H1 (cell line): ENCODE measurements around the gene SH3BGRL3. TPM values are rescaled to one million over a fixed set of nuclear protein-coding genes. Genes with fewer than 3 reads are reported as not detected.

Experiments used
- CHD2 ChIP-seq: IDR thresholded peaks from 2 replicates; pipeline ENCODE4 v1.6.1; 2012; ENCODE audit warnings: low read length, improper control_type of control experiment
- CREB1 ChIP-seq: IDR thresholded peaks from 2 replicates; pipeline ENCODE4 v1.6.1; 2012; ENCODE audit warnings: inconsistent platforms
- CTBP2 ChIP-seq: IDR thresholded peaks from 2 replicates; pipeline ENCODE4 v1.7.0; 2011; ENCODE audit warnings: borderline replicate concordance, mild to moderate bottlenecking, moderate library complexity, mixed read lengths, low read length; ENCODE audit not compliant: insufficient read depth, insufficient read length
- EGR1 ChIP-seq: IDR thresholded peaks from 2 replicates; pipeline ENCODE4 v1.6.1; 2011; ENCODE audit warnings: low read depth, low read length, borderline replicate concordance
- GTF2F1 ChIP-seq: IDR thresholded peaks from 2 replicates; pipeline ENCODE4 v1.6.1; 2012; ENCODE audit warnings: low read depth, low read length, improper control_type of control experiment, borderline replicate concordance
- HDAC2 ChIP-seq, 2 experiments: fragments of 300-600 bp in 1 of 2; sonication (generic) in 1 of 2; IDR thresholded peaks; 2 replicates each; pipeline ENCODE4 v1.6.1; 2011 to 2012; ENCODE audit warnings: low read depth in 2 of 2, low read length in 2 of 2, mild to moderate bottlenecking in 2 of 2, moderate library complexity in 2 of 2, borderline replicate concordance in 1 of 2, inconsistent platforms in 1 of 2
- HDAC6 ChIP-seq: IDR thresholded peaks from one replicate; pipeline ENCODE4 v1.7.1; 2012; ENCODE audit warnings: low read depth, mild to moderate bottlenecking, inconsistent platforms, low read length, moderate library complexity
- JUND ChIP-seq: IDR thresholded peaks from 2 replicates; pipeline ENCODE4 v1.6.1; 2011; ENCODE audit warnings: mild to moderate bottlenecking, improper control_type of control experiment, low read length
- KDM1A ChIP-seq: fragments of 200-600, 300-600 bp; sonication (generic); IDR thresholded peaks from 2 replicates; pipeline ENCODE4 v1.7.1; 2016; ENCODE audit warnings: mild to moderate bottlenecking, low read length, borderline replicate concordance
- PHF8 ChIP-seq: fragments of 200-600 bp; sonication (generic); conservative IDR thresholded peaks from 2 replicates; pipeline ENCODE4 v1.7.1; 2012; ENCODE audit warnings: low read depth, mild to moderate bottlenecking, inconsistent platforms, low read length, moderate library complexity
- RAD21 ChIP-seq, 2 experiments: IDR thresholded peaks in 1 of 2; conservative IDR thresholded peaks in 1 of 2; 2 replicates each; pipeline ENCODE4 v1.6.1; 2011; ENCODE audit warnings: low read depth in 2 of 2, low read length in 2 of 2, improper control_type of control experiment in 1 of 2, inconsistent platforms in 1 of 2, mild to moderate bottlenecking in 1 of 2, moderate library complexity in 1 of 2
- RFX5 ChIP-seq: IDR thresholded peaks from 2 replicates; pipeline ENCODE4 v1.6.1; 2011; ENCODE audit warnings: low read depth, low read length, improper control_type of control experiment, borderline replicate concordance
- RNF2 ChIP-seq: fragments of 200-900, 300-1000 bp; sonication (generic); IDR thresholded peaks from 2 replicates; pipeline ENCODE4 v1.7.1; 2016; ENCODE audit warnings: borderline replicate concordance, low read depth, mild to moderate bottlenecking, antibody characterized with exemption, low read length; ENCODE audit not compliant: poor library complexity, severe bottlenecking; ENCODE audit errors: missing control alignments
- SP1 ChIP-seq: IDR thresholded peaks from 2 replicates; pipeline ENCODE4 v1.6.1; 2011; ENCODE audit warnings: low read depth, low read length
- SRF ChIP-seq: IDR thresholded peaks from 2 replicates; pipeline ENCODE4 v1.6.1; 2011; ENCODE audit warnings: mild to moderate bottlenecking, low read depth, low read length, moderate library complexity
- TAF7 ChIP-seq: optimal IDR thresholded peaks from 2 replicates; pipeline ENCODE3; 2011; ENCODE audit warnings: low read depth, mild to moderate bottlenecking, inconsistent platforms, low read length, moderate library complexity, borderline replicate concordance
- TBP ChIP-seq: IDR thresholded peaks from 2 replicates; pipeline ENCODE4 v1.6.1; 2011; ENCODE audit warnings: low read depth, low read length, improper control_type of control experiment
- YY1 ChIP-seq: IDR thresholded peaks from 2 replicates; pipeline ENCODE4 v1.6.1; 2011; ENCODE audit warnings: low read depth, mild to moderate bottlenecking, low read length
- polyA plus RNA-seq, 7 experiments: library from polyadenylated mRNA; depleted of rRNA in 3 of 7; stranded (reverse) in 5 of 7; unstranded in 2 of 7; fragments of >200 nt in 5 of 7; fragments of 200-250 nt in 2 of 7; gene quantifications; 1 replicate in 5 of 7; 2 replicates in 1 of 7; 4 replicates in 1 of 7; pipeline versions ENCODE4 v1.2.1 to v1.2.3, GENCODE V29; 2011 to 2013; ENCODE audit warnings: missing spikeins in 2 of 7, mixed read lengths in 2 of 7
- total RNA-seq: library from RNA; stranded (reverse); fragmentation: NEBNext Ultra II Directional; extraction: Animal tissue kit (Norgen Biotek cat#: 25700); gene quantifications from 2 replicates; pipeline ENCODE4 v1.2.1, GENCODE V29; 2021
- TF ChIP-seq, protein P1 (sequence below): IDR thresholded peaks from 2 replicates; pipeline ENCODE4 v1.6.1; 2012; ENCODE audit warnings: low read length, inconsistent platforms
- TF ChIP-seq, protein P2 (sequence below): IDR thresholded peaks from 2 replicates; pipeline ENCODE4 v1.6.1; 2011; ENCODE audit warnings: low read length, improper control_type of control experiment

Gene SH3BGRL3
- total and polyA plus RNA-seq, 2 of the 8 experiments (the other 6 are each of a cell fraction or from before 2014, with no cell fraction given) = 77.8 to 107 TPM

DNA sequence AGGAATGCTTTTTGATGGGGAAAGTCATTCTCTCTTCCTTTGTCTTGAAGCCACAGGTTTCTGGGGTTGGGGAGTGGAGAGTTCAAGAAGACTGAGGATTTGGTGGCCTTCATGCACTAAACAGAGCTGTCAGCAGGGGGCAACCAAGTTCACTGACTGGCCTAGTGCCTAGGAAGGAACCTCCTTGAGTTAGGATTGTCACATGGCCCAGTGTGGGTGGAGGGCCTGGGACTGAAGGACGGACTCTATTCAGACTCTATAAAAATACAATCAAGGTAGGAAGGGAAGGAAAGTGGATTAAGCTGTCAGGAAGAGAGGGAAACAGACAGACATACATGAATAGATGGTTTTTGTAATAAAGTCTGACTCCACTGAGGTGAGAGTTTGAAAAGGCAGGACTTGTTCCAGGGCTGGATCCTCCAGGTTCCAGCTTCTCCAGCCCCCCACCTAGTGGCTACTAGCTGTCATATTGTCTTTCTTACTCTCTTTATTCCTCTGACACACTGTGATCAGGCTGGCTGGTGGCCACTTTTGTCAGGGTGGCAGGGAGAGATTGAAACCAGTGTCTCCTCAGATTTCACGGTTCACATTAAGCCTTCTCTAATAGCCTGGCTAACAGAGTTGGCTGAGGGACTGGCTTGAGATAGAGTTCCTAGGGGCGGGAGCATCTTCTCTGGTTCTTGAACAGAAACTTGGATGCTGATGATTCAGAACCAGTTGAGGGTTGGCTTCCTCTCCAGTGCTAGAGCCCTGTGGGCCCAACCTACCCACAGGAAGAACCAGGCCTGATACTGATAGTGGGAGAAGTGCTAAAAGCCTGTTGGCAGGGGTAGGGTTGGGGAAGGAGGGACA lies 4.1 kb upstream of the SH3BGRL3 start (continued):
- no peak for TF ChIP-seq TBP
- no peak for TF ChIP-seq JUND
- no peak for TF ChIP-seq HDAC2 (IDR thresholded peaks at IDR 0.05; ENCODE audit: borderline replicate concordance in 1 of 2, low read depth in 2 of 2, low read length in 2 of 2)
- no peak for TF ChIP-seq TAF7
- TF ChIP-seq, protein P1, sequence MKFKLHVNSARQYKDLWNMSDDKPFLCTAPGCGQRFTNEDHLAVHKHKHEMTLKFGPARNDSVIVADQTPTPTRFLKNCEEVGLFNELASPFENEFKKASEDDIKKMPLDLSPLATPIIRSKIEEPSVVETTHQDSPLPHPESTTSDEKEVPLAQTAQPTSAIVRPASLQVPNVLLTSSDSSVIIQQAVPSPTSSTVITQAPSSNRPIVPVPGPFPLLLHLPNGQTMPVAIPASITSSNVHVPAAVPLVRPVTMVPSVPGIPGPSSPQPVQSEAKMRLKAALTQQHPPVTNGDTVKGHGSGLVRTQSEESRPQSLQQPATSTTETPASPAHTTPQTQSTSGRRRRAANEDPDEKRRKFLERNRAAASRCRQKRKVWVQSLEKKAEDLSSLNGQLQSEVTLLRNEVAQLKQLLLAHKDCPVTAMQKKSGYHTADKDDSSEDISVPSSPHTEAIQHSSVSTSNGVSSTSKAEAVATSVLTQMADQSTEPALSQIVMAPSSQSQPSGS = 0 out of 2 replicates have a peak, but pooled peaks have one; percentile 38
- no peak for TF ChIP-seq CREB1
- TF ChIP-seq SP1 = 0 out of 2 replicates have a peak, but pooled peaks have one; percentile 14
- no peak for TF ChIP-seq KDM1A
- no peak for TF ChIP-seq GTF2F1
- no peak for TF ChIP-seq EGR1
- TF ChIP-seq RFX5 = no peak
- TF ChIP-seq PHF8 = no peak
- peak; percentile 66 to 70 for TF ChIP-seq RAD21 (IDR thresholded peaks at IDR 0.05 in 1 of 2, conservative IDR thresholded peaks at IDR 0.05 in 1 of 2; ENCODE audit: low read depth in 2 of 2, low read length in 2 of 2)
- TF ChIP-seq YY1 = 0 out of 2 replicates have a peak, but pooled peaks have one; percentile 56
- TF ChIP-seq HDAC6 = no peak
- TF ChIP-seq RNF2 = no peak
- no peak for TF ChIP-seq SRF
- TF ChIP-seq, protein P2, sequence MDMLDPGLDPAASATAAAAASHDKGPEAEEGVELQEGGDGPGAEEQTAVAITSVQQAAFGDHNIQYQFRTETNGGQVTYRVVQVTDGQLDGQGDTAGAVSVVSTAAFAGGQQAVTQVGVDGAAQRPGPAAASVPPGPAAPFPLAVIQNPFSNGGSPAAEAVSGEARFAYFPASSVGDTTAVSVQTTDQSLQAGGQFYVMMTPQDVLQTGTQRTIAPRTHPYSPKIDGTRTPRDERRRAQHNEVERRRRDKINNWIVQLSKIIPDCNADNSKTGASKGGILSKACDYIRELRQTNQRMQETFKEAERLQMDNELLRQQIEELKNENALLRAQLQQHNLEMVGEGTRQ = peak; percentile 64
- no peak for TF ChIP-seq CTBP2
- no peak for TF ChIP-seq CHD2
